SIG-M5 treated with dmso at 0.1 percent for 504 hours (cell line): Measurements from ENCODE around the gene HDAC7.
"Not testable (repeated sequence)": the region's sequence is repeated elsewhere in the genome, so short reads cannot be mapped to it uniquely, and the experiment has no call there.

ENCODE experiments used
- DNase-seq: peaks from one replicate; lab custom pipeline; 2025; ENCODE audit not compliant: unreplicated experiment; lab: John Stamatoyannopoulos, UW

HDAC7 gene

GRCh38 chr12:47849261-47849660 lies 29.6 kb upstream of the HDAC7 start:
- DNase-seq: no peak

DNA sequence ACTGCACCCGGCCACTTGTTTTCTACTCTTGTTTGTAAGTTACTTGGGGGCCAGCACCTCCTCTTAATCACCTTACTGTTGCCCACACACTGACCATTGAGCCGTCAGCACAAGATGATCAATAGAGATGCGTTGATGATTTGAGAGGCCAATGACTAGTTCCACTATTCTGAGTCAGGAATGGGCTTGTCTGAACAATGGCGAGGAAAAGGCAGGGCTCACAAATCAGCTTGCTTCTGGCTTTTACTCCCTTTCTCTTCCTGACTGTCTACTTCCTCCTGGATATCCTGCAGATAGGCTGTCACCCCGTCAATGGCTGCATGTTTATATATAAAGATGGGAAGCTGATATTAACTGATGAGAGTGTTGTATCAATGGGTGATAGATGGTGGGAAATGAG lies 29.1 kb upstream of the HDAC7 start:
- no peak for DNase-seq

- no peak for DNase-seq
Measured at GRCh38 chr12:47846294-47846996, 26.7 kb upstream of the HDAC7 start.

DNA sequence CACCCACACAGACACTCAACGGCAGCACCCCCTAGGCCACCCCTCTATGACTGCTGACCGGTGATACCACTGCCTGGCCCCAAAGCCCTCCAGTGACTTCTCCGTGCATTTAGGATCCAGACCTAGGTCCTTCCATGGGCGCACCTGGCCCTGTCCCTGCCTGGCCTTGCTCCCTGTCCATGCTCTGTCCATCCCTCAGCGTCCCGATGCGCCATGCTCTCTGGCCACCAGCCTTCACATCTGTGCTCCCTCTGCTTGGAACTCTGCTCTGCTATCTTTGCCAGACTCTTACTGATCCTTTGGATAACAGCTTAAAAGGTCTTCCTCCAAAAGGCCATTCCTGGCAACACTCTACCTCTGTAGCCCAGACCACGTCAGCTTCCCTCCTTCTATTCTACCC lies 25.4 kb upstream of the HDAC7 start:
- no peak for DNase-seq

GRCh38 chr12:47844264-47845019 lies 24.7 kb upstream of the HDAC7 start:
- DNase-seq: no peak

DNA sequence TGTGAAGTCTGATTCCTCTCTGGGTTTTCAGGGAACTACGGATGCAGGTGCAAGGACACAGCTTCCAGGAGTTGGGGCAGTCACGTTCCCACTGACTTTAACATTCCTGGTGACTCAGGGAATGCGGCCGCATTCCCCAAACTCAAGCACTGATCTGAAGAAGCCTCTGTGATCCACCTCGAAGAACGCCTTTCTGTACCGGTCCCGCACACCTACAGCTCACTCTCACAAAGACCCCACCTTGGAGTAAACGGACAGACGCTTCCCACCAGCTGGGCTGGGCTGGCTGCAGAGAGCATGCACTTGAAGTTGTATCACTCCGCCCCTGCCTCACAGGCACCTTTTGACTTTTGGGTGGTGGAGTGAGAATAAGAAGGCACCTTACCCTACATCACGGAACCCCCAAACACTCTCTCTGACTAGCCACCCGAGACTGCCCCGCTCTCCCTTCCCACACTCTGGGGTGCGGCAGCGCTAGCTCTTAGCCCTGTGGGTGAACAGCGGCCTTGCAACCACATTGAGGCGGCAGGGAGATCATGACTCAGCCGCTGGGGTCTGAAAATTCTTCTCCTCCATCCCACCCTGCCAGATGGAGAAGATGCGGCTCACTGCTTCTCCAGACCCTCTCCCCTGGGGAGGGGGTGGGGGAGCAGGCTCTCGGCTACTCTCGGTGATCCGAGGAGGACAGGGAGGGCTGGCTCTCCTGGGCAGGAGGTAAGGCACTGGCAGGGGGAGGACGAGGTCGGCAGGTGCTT lies 23.7 kb upstream of the HDAC7 start:
- DNase-seq: no peak

GRCh38 chr12:47842543-47842942 lies 22.8 kb upstream of the HDAC7 start:
- DNase-seq: not testable (repeated sequence)

GRCh38 chr12:47841910-47842309 lies 22.2 kb upstream of the HDAC7 start:
- no peak for DNase-seq

DNA sequence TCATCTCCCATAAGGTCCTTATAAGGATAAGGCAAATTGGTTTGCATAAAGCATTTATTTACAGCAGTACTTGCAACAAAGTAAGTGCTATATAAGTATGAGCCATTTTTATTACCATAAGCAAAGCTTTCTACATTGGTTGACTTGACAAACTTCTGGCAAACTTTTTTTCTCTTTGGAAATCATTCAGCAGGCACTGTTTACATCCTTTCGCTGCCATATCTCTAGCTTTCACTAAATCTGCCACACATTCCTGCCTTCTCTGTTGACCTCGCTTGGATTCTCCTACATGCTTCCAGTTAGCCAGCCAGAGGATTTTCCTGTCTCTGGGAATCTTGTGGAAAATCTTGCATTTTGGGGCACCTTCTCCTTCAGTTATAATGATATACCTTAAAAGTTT lies 21.8 kb upstream of the HDAC7 start:
- no peak for DNase-seq

GRCh38 chr12:47840571-47840970 lies 20.9 kb upstream of the HDAC7 start:
- no peak for DNase-seq

GRCh38 chr12:47839214-47839876 lies 19.6 kb upstream of the HDAC7 start:
- DNase-seq: no peak

DNA sequence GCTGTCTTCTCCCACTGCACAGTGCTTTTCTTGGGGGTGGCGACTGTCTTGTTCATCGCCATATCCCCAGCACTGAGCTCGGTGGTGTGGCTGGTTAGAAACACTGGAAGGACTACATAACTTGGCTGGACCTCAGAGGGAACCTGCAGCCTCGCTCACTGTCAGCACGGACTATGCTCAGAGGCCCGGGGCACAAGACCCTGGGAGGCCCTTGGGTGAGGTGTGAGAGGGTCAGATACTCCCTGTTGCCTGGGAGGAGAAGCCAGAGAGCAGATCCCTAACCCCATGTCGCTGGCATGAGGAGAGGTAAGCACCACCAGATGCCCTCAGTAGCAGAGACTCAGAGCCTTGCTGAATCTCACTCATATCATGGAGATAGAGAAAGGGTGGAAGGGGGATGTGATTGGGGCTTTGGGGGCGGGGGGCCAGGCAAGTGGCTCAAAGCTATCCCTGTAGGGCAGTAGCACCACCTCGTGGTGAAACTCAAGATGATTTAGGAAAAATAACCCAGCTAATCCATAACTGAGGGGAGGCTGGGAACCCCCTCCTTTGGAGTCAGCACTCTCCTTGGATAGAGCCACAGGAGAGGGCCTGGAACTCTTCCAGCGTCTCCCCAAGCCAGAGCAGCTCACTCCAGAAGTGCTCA lies 18.7 kb upstream of the HDAC7 start:
- DNase-seq: no peak

- DNase-seq: peak; percentile 34
Measured at GRCh38 chr12:47837190-47838171, 17.8 kb upstream of the HDAC7 start.

DNA sequence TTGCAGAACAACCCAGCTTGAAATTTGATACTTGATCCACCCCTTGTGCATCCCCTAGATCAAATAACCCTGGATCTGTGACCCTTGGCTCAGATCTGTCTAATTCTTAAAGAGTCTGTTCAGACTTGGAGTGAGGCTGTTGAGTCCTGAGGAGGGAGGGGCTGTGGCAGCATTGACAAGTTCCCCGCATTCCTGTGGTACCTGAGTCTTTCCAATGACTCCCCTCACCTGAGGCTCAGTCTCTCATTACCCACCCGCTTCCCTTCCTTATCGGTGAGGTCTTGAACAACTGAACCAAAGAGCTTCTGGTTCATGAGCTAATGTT lies 16.1 kb upstream of the HDAC7 start:
- DNase-seq: no peak

- no peak for DNase-seq
Measured at GRCh38 chr12:47835006-47835830, 15.5 kb upstream of the HDAC7 start.

DNA sequence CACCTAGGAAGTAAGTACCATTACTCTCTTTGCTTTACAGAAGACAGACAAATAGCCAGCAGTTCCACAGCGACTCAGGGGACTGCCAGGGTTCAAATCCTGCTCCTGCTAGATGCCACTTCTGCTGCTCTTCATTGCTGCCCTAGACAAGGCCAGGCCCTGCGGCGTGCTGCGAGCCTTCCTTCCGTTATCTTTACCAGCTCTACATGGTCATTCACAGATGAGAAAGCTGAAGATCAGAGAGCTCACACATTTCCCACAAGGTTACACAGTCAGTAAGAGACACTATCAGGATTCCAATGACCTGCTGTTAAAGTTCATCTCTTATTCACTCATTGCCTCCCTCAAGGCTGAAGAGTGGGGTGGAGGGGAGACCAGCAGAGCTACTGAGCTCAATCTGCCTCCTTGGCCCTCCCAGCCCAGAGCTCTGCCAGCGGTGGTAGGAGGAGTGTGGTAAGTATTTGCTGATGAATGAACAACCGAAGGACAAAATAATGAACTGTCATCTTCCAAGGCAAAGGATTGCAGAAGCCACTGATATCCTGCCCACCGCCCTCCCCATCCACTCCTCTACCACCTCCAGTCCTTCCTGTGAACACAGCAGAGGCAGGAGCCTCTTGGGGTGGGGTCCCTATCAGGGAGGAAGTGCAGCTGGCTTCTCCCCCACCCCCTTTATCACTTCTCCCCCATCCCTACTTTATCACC lies 14.6 kb upstream of the HDAC7 start:
- DNase-seq: no peak

- DNase-seq: no peak
Measured at GRCh38 chr12:47833591-47834012, 13.9 kb upstream of the HDAC7 start.

GRCh38 chr12:47832263-47832933 lies 12.7 kb upstream of the HDAC7 start:
- no peak for DNase-seq
